B cell (primary cell): ENCODE measurements around the gene SLC25A34.

Source experiments
- CTCF ChIP-seq: fragments of 200-600 bp; IDR thresholded peaks from one replicate; pipeline ENCODE4 v1.8.0; 2022; ENCODE audit warnings: antibody characterized with exemption, mild to moderate bottlenecking
- EZH2 ChIP-seq: IDR thresholded peaks from 2 replicates; pipeline ENCODE4 v1.6.1; 2012; ENCODE audit warnings: borderline replicate concordance, low read depth, mild to moderate bottlenecking, moderate library complexity, low read length; ENCODE audit not compliant: insufficient read depth, poor library complexity, severe bottlenecking

- TF ChIP-seq CTCF, result no peak
- TF ChIP-seq EZH2, result no peak
Measured at GRCh38 chr1:15733218-15733725, 2.8 kb upstream of the SLC25A34 start.
